ENCODE measurements around the gene TNFAIP8L3. TPM values are rescaled to one million over a fixed set of nuclear protein-coding genes. Genes with fewer than 3 reads are reported as not detected.

The TNFAIP8L3 gene
- total and polyA plus RNA-seq, 2 of the 4 experiments (the other 2 are of a cell fraction): 0.29 to 0.90 TPM

DNA sequence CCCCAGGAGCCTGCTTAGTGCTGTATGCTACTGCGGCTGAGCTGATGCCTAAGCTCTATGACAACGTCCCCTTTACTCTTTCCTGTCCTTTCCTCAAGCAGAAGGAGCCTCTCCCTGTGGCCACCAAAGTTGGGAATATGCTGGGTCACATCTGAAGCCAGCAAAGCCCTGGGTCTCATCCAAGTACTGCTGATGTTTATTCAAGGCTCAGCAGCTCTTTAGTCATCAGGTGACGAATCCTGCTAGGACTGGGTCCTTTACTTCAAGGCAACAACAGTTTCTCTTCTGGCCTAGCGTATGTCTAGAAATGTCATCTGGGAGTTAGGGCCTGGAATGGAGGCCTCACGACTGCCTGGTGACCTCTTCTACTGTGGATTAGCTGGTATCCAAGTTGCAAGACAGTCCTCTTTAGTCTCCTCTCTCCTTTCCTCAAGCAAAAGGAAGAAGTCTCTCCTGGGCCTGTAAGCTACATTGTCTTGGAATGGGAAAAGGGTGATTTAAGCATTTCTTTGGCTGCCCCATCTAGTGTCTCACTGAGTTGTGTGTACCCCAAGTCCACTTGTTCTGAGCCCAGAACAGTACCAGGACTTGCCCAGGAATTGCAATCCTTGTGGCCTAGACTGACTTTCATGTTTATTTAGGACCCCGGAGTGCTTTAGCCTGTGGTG lies 63.9 kb downstream of the TNFAIP8L3 start:
- in situ Hi-C loops (cut with MboI; ENCODE audit: low sequenced_read_pairs): no loop called here
- DNase-seq (peak; percentile 92), ATAC-seq (ENCODE audit: low read depth) (peak; percentile 96)
- intact Hi-C loops (cut with micrococcal nuclease): no loop called here
- H2BK15ac ChIP-seq (ENCODE audit: low read depth, low read length): peak overlapping the region; percentile 80; the same call in 2 of the 3 replicates
- H3K4me2 ChIP-seq (ENCODE audit: low read depth, low read length): peak overlapping the region; percentile 11; the same call in 1 of the 2 replicates
- TF ChIP-seq MXI1 (IDR thresholded peaks at IDR 0.05; ENCODE audit: borderline replicate concordance, low read depth, low read length) (no peak), CEBPB (IDR thresholded peaks at IDR 0.05; ENCODE audit: low read depth, low read length) (0 out of 2 replicates have a peak, but pooled peaks have one; percentile 6), MAZ (IDR thresholded peaks at IDR 0.05; ENCODE audit: borderline replicate concordance, low read depth, low read length) (no peak), BHLHE40 (IDR thresholded peaks at IDR 0.05; ENCODE audit: low read depth, low read length) (peak; percentile 49; the same call in 1 of the 2 replicates), NFE2L2 (IDR thresholded peaks at IDR 0.05; ENCODE audit: low read depth, low read length) (peak; percentile 56; the same call in 1 of the 2 replicates), POLR2A (IDR thresholded peaks at IDR 0.05; ENCODE audit: low read depth, low read length) (no peak), FOS (IDR thresholded peaks at IDR 0.05; ENCODE audit: low read depth, low read length) (peak; percentile 71), SMC3 (IDR thresholded peaks at IDR 0.05; ENCODE audit: low read depth, low read length) (0 out of 2 replicates have a peak, but pooled peaks have one; percentile 15), CHD1 (IDR thresholded peaks at IDR 0.05; ENCODE audit: low read depth, low read length) (no peak), RAD21 (IDR thresholded peaks at IDR 0.05; ENCODE audit: low read length) (0 out of 2 replicates have a peak, but pooled peaks have one; percentile 6)
- TF ChIP-seq, protein P1, sequence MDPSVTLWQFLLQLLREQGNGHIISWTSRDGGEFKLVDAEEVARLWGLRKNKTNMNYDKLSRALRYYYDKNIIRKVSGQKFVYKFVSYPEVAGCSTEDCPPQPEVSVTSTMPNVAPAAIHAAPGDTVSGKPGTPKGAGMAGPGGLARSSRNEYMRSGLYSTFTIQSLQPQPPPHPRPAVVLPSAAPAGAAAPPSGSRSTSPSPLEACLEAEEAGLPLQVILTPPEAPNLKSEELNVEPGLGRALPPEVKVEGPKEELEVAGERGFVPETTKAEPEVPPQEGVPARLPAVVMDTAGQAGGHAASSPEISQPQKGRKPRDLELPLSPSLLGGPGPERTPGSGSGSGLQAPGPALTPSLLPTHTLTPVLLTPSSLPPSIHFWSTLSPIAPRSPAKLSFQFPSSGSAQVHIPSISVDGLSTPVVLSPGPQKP (IDR thresholded peaks at IDR 0.05; ENCODE audit: borderline replicate concordance, low read depth, low read length): no peak
- TF ChIP-seq, protein P2, sequence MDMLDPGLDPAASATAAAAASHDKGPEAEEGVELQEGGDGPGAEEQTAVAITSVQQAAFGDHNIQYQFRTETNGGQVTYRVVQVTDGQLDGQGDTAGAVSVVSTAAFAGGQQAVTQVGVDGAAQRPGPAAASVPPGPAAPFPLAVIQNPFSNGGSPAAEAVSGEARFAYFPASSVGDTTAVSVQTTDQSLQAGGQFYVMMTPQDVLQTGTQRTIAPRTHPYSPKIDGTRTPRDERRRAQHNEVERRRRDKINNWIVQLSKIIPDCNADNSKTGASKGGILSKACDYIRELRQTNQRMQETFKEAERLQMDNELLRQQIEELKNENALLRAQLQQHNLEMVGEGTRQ (IDR thresholded peaks at IDR 0.05; ENCODE audit: low read depth, low read length): peak; percentile 43
- peak overlapping the region; percentile 19; the same call in 1 of the 2 replicates for H3K56ac ChIP-seq (ENCODE audit: extremely low read depth, insufficient read depth, low read length)
- H3K23ac ChIP-seq (ENCODE audit: low read depth, low read length): peak overlapping the region; percentile 68; the same call in 1 of the 2 replicates
- dilution Hi-C loops (cut with HindIII; ENCODE audit: low sequenced_read_pairs, unreplicated experiment): no loop called here
- no CpG with 5 or more reads among the region's 6 CpGs for WGBS, 2 experiments (ENCODE audit: extremely low coverage in 2 of 2, insufficient read length in 1 of 2)
- H3K27me3 ChIP-seq (ENCODE audit: control insufficient read depth, insufficient read depth, low read length): no peaks in the 10 kb centered on the region
- peak overlapping the region; percentile 72 for H3K18ac ChIP-seq (ENCODE audit: low read depth, low read length)
- H3K9me3 ChIP-seq (ENCODE audit: control insufficient read depth, insufficient read depth, low read length): no peaks in the 10 kb centered on the region
- H4K20me1 ChIP-seq (ENCODE audit: insufficient read depth, low read length): no peaks in the 10 kb centered on the region
- H3K27ac ChIP-seq (ENCODE audit: insufficient read depth, low read length): peak overlapping the region; percentile 54
- H2AK9ac ChIP-seq (replicated peaks; ENCODE audit: low read depth, low read length, poor library complexity): peak overlapping the region; percentile 70
- H3K4me3 ChIP-seq (ENCODE audit: insufficient read depth, low read depth, low read length): no peak overlapping the region
- H4K91ac ChIP-seq (ENCODE audit: insufficient read depth, low read depth, low read length): peak overlapping the region; percentile 82
- H2AFZ ChIP-seq (replicated peaks; ENCODE audit: low read length, poor library complexity): peak overlapping the region; percentile 91
- H3K36me3 ChIP-seq (ENCODE audit: control insufficient read depth, insufficient read depth, low read length): no peaks in the 10 kb centered on the region
- peak overlapping the region; percentile 78 for H2BK120ac ChIP-seq (ENCODE audit: low read depth, low read length)
- no peaks in the 10 kb centered on the region for H3K79me1 ChIP-seq (ENCODE audit: low read depth in 1 of 2, low read length in 2 of 2)
- H4K8ac ChIP-seq (ENCODE audit: low read depth in 2 of 2, low read length in 2 of 2): peak overlapping the region; percentile 44 to 82
- BruUV-seq (replicated peaks): no TSS peak
- POLR2A ChIA-PET (ENCODE audit: unreplicated experiment): no interaction called here
- peaks cover 12% of the 10 kb centered on the region for H3K9me1 ChIP-seq (ENCODE audit: insufficient read depth, low read length)
- H2AK5ac ChIP-seq (ENCODE audit: low read depth, low read length): peak overlapping the region; percentile 96
- peak overlapping the region; percentile 49; the same call in 1 of the 2 replicates for H4K5ac ChIP-seq (ENCODE audit: low read depth, low read length)
- peaks cover 11% of the 10 kb centered on the region for H3K4me1 ChIP-seq (ENCODE audit: control insufficient read depth, insufficient read depth, low read length)
- CTCF ChIA-PET: no interaction called here
- 0 out of 2 replicates have a peak overlapping the region, but pooled peaks have one; percentile 6 for H3K9ac ChIP-seq (ENCODE audit: low read depth, low read length)
- H2BK20ac ChIP-seq (ENCODE audit: low read depth, low read length): peak overlapping the region; percentile 72
- peak overlapping the region; percentile 92 for H2BK5ac ChIP-seq (ENCODE audit: low read depth, low read length, poor library complexity, severe bottlenecking)
- peak overlapping the region; percentile 85 for H3K4ac ChIP-seq (ENCODE audit: low read depth, low read length)
- peak overlapping the region; percentile 42 for H3K14ac ChIP-seq (replicated peaks; ENCODE audit: low read depth, low read length)
